Middle frontal gyrus (tissue), 1 donor: ENCODE measurements around the gene RAPGEF4.

Experiments used
- DNase-seq: peaks from one replicate; pipeline ENCODE4 v3.0.0-alpha.2; 2015; ENCODE audit warnings: low spot score; ENCODE audit errors: extremely low spot score

The RAPGEF4 gene

GRCh38 chr2:173056705-173057364, 321.2 kb downstream of the RAPGEF4 start:
- no peak for DNase-seq

GRCh38 chr2:173058097-173058496, 322.5 kb downstream of the RAPGEF4 start:
- no peak for DNase-seq

- no peak for DNase-seq
Observed at GRCh38 chr2:173058673-173059072, 323.0 kb downstream of the RAPGEF4 start.

- DNase-seq, result no peak
Observed at GRCh38 chr2:173059292-173059691, 323.6 kb downstream of the RAPGEF4 start.

- no peak for DNase-seq
Observed at GRCh38 chr2:173059971-173060461, 324.4 kb downstream of the RAPGEF4 start.

- no peak for DNase-seq
Observed at GRCh38 chr2:173062801-173063200, 327.2 kb downstream of the RAPGEF4 start.

- DNase-seq, result no peak
Observed at GRCh38 chr2:173064151-173064805, 328.6 kb downstream of the RAPGEF4 start.

GRCh38 chr2:173066887-173067676, 331.4 kb downstream of the RAPGEF4 start:
- DNase-seq, result no peak

GRCh38 chr2:173075056-173075780, 339.6 kb downstream of the RAPGEF4 start:
- DNase-seq, result no peak

- no peak for DNase-seq
Observed at GRCh38 chr2:173075781-173076580, 340.3 kb downstream of the RAPGEF4 start, which contains the start of gene MAP3K20. MAP3K20 (plus strand) TSS chr2:173075846; CDS start chr2:173091032, 15,186 bp downstream.

GRCh38 chr2:173076581-173077345, 341.1 kb downstream of the RAPGEF4 start:
- no peak for DNase-seq

GRCh38 chr2:173077506-173078177, 342.0 kb downstream of the RAPGEF4 start:
- DNase-seq, result no peak

GRCh38 chr2:173079141-173079540, 343.5 kb downstream of the RAPGEF4 start:
- no peak for DNase-seq

GRCh38 chr2:173079973-173080860, 344.6 kb downstream of the RAPGEF4 start:
- DNase-seq, result no peak

- no peak for DNase-seq
Observed at GRCh38 chr2:173086518-173087213, 351.0 kb downstream of the RAPGEF4 start.

- DNase-seq, result no peak
Observed at GRCh38 chr2:173087214-173087581, 351.6 kb downstream of the RAPGEF4 start.

GRCh38 chr2:173087793-173088496, 352.3 kb downstream of the RAPGEF4 start:
- DNase-seq, result no peak
